NB4 (cell line): ENCODE results near the gene IRF2BP1.

Experiments used
- MYC ChIP-seq: IDR thresholded peaks from 2 replicates; pipeline ENCODE4 v1.6.1; 2011; ENCODE audit warnings: low read depth, low read length
- POLR2A ChIP-seq: IDR thresholded peaks from 2 replicates; pipeline ENCODE4 v1.6.1; 2011; ENCODE audit warnings: mild to moderate bottlenecking; ENCODE audit not compliant: insufficient read length; ENCODE audit errors: extremely low read depth
- TF ChIP-seq, protein P1 (sequence below): IDR thresholded peaks from one replicate; pipeline ENCODE4 v1.5.1; 2012; ENCODE audit warnings: low read depth, low read length
- TF ChIP-seq, protein P2 (sequence below): IDR thresholded peaks from 2 replicates; pipeline ENCODE4 v1.6.1; 2011; ENCODE audit warnings: low read depth, low read length

DNA sequence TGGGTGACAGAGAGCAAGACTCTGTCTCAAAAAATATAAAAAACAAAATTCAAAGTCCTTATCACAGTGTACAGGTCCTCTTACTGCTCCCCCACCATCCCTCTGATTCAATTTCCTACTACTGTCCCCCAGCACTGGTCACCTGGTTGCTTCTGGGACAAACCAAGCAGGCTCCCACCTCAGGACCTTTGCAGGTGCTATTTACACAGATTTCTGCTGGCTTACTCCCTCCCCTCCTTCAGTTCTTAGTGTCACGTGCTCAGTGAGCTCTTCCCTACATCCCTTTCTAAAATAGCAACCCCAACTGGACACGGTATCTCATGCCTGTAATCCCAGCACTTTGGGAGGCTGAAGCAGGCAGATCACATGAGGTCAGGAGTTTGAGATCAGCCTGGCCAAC is 6.0 kb downstream of the IRF2BP1 start:
- TF ChIP-seq, protein P1, sequence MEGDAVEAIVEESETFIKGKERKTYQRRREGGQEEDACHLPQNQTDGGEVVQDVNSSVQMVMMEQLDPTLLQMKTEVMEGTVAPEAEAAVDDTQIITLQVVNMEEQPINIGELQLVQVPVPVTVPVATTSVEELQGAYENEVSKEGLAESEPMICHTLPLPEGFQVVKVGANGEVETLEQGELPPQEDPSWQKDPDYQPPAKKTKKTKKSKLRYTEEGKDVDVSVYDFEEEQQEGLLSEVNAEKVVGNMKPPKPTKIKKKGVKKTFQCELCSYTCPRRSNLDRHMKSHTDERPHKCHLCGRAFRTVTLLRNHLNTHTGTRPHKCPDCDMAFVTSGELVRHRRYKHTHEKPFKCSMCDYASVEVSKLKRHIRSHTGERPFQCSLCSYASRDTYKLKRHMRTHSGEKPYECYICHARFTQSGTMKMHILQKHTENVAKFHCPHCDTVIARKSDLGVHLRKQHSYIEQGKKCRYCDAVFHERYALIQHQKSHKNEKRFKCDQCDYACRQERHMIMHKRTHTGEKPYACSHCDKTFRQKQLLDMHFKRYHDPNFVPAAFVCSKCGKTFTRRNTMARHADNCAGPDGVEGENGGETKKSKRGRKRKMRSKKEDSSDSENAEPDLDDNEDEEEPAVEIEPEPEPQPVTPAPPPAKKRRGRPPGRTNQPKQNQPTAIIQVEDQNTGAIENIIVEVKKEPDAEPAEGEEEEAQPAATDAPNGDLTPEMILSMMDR, result no peak
- no peak for TF ChIP-seq POLR2A
- no peak for TF ChIP-seq MYC
- TF ChIP-seq, protein P2, sequence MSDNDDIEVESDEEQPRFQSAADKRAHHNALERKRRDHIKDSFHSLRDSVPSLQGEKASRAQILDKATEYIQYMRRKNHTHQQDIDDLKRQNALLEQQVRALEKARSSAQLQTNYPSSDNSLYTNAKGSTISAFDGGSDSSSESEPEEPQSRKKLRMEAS, result no peak
